ENCODE measurements around the gene NDUFA8.
A peak's percentile ranks its signal among the peaks of the same experiment; 100 is the strongest.

- TF ChIP-seq POLR2A (IDR thresholded peaks at IDR 0.05) (no peak), POLR2AphosphoS5 (IDR thresholded peaks at IDR 0.05) (peak in 1 of 3 donors; percentile 50)
- TF ChIP-seq, protein P1, sequence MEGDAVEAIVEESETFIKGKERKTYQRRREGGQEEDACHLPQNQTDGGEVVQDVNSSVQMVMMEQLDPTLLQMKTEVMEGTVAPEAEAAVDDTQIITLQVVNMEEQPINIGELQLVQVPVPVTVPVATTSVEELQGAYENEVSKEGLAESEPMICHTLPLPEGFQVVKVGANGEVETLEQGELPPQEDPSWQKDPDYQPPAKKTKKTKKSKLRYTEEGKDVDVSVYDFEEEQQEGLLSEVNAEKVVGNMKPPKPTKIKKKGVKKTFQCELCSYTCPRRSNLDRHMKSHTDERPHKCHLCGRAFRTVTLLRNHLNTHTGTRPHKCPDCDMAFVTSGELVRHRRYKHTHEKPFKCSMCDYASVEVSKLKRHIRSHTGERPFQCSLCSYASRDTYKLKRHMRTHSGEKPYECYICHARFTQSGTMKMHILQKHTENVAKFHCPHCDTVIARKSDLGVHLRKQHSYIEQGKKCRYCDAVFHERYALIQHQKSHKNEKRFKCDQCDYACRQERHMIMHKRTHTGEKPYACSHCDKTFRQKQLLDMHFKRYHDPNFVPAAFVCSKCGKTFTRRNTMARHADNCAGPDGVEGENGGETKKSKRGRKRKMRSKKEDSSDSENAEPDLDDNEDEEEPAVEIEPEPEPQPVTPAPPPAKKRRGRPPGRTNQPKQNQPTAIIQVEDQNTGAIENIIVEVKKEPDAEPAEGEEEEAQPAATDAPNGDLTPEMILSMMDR (IDR thresholded peaks at IDR 0.05 in 8 of 11, conservative IDR thresholded peaks at IDR 0.05 in 3 of 11) = peak; percentile 73 to 97 (median 95)
These were observed 34.4 kb downstream of the NDUFA8 start for GRCh38 chr9:122125158-122125508.
